Spleen (tissue), 11 donors: ENCODE data around the gene ELOA. TPM values are rescaled to one million over a fixed set of nuclear protein-coding genes. Genes with fewer than 3 reads are reported as not detected.
A peak's percentile ranks its signal among the peaks of the same experiment; 100 is the strongest.

Source experiments
- DNase-seq: peaks from one replicate; pipeline ENCODE4 v3.0.0-alpha.2; 2020
- H3K27ac ChIP-seq, 8 donors: fragments of 200-600 bp; sonication (generic) in 7 of 8; 1 replicate in 4 of 8; 2 replicates in 4 of 8; pipeline versions ENCODE4 v1.5.0 to v1.8.0; 2016 to 2021; ENCODE audit warnings: inconsistent platforms in 4 of 8, mild to moderate bottlenecking in 4 of 8, moderate library complexity in 1 of 8
- H3K27me3 ChIP-seq, 7 donors: fragments of 200-600 bp; sonication (generic) in 6 of 7; replicated peaks in 1 of 7; 1 replicate in 4 of 7; 2 replicates in 3 of 7; pipeline versions ENCODE4 v1.5.0 to v1.8.0; 2016 to 2021; ENCODE audit warnings: inconsistent platforms in 3 of 7, mild to moderate bottlenecking in 1 of 7
- H3K36me3 ChIP-seq, 6 donors: fragments of 200-600 bp; sonication (generic) in 5 of 6; 1 replicate in 4 of 6; 2 replicates in 2 of 6; pipeline versions ENCODE4 v1.5.0 to v1.8.0; 2016 to 2021; ENCODE audit warnings: inconsistent platforms in 2 of 6
- H3K4me1 ChIP-seq, 6 donors: fragments of 200-600 bp; sonication (generic) in 5 of 6; 1 replicate in 3 of 6; 2 replicates in 3 of 6; pipeline versions ENCODE4 v1.5.0 to v1.8.0; 2016 to 2021; ENCODE audit warnings: inconsistent platforms in 3 of 6
- H3K4me3 ChIP-seq, 8 donors: fragments of 200-600 bp; sonication (generic) in 7 of 8; 1 replicate in 4 of 8; 2 replicates in 4 of 8; pipeline versions ENCODE4 v1.5.0 to v1.8.0; 2016 to 2021; ENCODE audit warnings: inconsistent platforms in 4 of 8, mild to moderate bottlenecking in 4 of 8, moderate library complexity in 2 of 8
- H3K9me3 ChIP-seq, 8 donors: fragments of 200-600 bp; sonication (generic) in 7 of 8; 1 replicate in 4 of 8; 2 replicates in 4 of 8; pipeline versions ENCODE4 v1.5.0 to v1.8.0; 2016 to 2021; ENCODE audit warnings: inconsistent platforms in 4 of 8
- POLR2A ChIP-seq, 3 donors: fragments of 450-650 bp; IDR thresholded peaks; one replicate each; pipeline ENCODE4 v1.5.1; 2017; ENCODE audit warnings: antibody characterized with exemption in 3 of 3, mild to moderate bottlenecking in 1 of 3
- POLR2AphosphoS5 ChIP-seq, 3 donors: sonication (generic); formaldehyde crosslinking; IDR thresholded peaks; one replicate each; pipeline ENCODE4 v1.5.1; 2017; ENCODE audit warnings: antibody characterized with exemption in 3 of 3
- WGBS, 5 donors: extraction: QIAGEN DNeasy Blood & Tissue Kit in 3 of 5; methylation state at CpG; one replicate each; pipeline versions ENCODE4 v1.1.5 to v1.1.7; 2013 to 2018; 5-methylcytosine and 5-hydroxymethylcytosine counted together
- intact Hi-C: fragments of 100-400 bp; cut with DNase I; formaldehyde crosslinking; loops from one replicate; pipeline ENCODE4 v1.15.0; 2023; ENCODE audit warnings: low total_unique reads
- polyA plus RNA-seq, 3 donors: library from polyadenylated mRNA; stranded (reverse); fragments of 200-250 nt; gene quantifications; one replicate each; pipeline ENCODE4 v1.2.1, GENCODE V29; 2013
- total RNA-seq, 7 donors: library from RNA; depleted of rRNA in 3 of 7; stranded (reverse); fragments of >200 nt in 3 of 7; fragmentation: NEBNext Ultra II Directional in 4 of 7; extraction: Animal tissue kit (Norgen Biotek cat#: 25700) in 4 of 7; gene quantifications; one replicate each; pipeline versions ENCODE4 v1.1.0 to v1.2.1, GENCODE V29; 2016 to 2021
- TF ChIP-seq, protein P1 (sequence below), 11 experiments: fragments of 200-600 bp in 7 of 11; fragments of 450-650 bp in 4 of 11; sonication (generic) in 4 of 11; IDR thresholded peaks in 8 of 11; conservative IDR thresholded peaks in 3 of 11; 1 replicate in 7 of 11; 2 replicates in 4 of 11; pipeline versions ENCODE4 v1.4.0 to v1.8.0; 2016 to 2021; ENCODE audit warnings: antibody characterized with exemption in 11 of 11, inconsistent platforms in 4 of 11, mild to moderate bottlenecking in 1 of 11
- donor health status: healthy with polysubstance abuse.
- donor health status: DM: no; HTN: no; CAD: no; lungs with moderate emphysema.
- donor health status: DM: no; HTN: no; CAD: no.
- donor health status: Bipolar disorder and iron deficiency.
- donor health status: healthy.
- donor health status: DM: no; HTN: no; CAD: no.
- donor health status: DM: yes; HTN: yes; CAD: no.

The ELOA gene
- total and polyA plus RNA-seq, 10 donors, result 7.9 to 38.0 (median 32.3) TPM

DNA sequence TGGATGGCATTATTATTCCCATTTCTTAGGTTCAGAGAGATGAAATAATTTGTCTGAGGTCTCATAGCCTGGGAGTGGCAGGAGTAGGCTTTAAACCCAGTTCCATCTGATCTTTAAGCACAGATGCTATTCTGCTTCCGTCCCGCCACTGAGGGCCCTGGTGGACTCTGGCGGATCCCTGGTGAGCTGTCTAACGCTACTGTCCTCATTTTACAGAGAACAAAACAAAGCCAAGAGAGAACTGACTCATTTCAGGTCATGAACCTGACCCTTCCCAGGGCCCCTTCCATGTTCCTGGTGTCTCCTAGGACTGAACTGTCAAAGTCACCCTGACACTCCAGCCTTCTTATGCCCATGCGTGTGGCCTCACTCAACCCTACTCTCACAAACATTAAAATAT, 60.4 kb downstream of the ELOA start:
- H3K4me3 ChIP-seq, result no peak overlapping the region
- no peaks in the 10 kb centered on the region for H3K27me3 ChIP-seq
- intact Hi-C loops, result no loop called here
- H3K4me1 ChIP-seq, result peaks cover 5 to 55% (median 32%) of the 10 kb centered on the region in 6 donors
- H3K36me3 ChIP-seq, result peaks cover 0 to 64% (median 16%) of the 10 kb centered on the region in 6 donors
- peak; percentile 41 for DNase-seq
- WGBS, 5 donors, result 92 to 95% (median 95%) methylated on average over 5 of the region's 5 CpGs
- no peaks in the 10 kb centered on the region for H3K9me3 ChIP-seq
- H3K27ac ChIP-seq, result peak overlapping the region in 2 of 8 donors; percentile 30 to 59
- TF ChIP-seq POLR2A (IDR thresholded peaks at IDR 0.05), result no peak
- no peak for TF ChIP-seq POLR2AphosphoS5 (IDR thresholded peaks at IDR 0.05)
- TF ChIP-seq, protein P1, sequence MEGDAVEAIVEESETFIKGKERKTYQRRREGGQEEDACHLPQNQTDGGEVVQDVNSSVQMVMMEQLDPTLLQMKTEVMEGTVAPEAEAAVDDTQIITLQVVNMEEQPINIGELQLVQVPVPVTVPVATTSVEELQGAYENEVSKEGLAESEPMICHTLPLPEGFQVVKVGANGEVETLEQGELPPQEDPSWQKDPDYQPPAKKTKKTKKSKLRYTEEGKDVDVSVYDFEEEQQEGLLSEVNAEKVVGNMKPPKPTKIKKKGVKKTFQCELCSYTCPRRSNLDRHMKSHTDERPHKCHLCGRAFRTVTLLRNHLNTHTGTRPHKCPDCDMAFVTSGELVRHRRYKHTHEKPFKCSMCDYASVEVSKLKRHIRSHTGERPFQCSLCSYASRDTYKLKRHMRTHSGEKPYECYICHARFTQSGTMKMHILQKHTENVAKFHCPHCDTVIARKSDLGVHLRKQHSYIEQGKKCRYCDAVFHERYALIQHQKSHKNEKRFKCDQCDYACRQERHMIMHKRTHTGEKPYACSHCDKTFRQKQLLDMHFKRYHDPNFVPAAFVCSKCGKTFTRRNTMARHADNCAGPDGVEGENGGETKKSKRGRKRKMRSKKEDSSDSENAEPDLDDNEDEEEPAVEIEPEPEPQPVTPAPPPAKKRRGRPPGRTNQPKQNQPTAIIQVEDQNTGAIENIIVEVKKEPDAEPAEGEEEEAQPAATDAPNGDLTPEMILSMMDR (IDR thresholded peaks at IDR 0.05 in 8 of 11, conservative IDR thresholded peaks at IDR 0.05 in 3 of 11), result no peak

DNA sequence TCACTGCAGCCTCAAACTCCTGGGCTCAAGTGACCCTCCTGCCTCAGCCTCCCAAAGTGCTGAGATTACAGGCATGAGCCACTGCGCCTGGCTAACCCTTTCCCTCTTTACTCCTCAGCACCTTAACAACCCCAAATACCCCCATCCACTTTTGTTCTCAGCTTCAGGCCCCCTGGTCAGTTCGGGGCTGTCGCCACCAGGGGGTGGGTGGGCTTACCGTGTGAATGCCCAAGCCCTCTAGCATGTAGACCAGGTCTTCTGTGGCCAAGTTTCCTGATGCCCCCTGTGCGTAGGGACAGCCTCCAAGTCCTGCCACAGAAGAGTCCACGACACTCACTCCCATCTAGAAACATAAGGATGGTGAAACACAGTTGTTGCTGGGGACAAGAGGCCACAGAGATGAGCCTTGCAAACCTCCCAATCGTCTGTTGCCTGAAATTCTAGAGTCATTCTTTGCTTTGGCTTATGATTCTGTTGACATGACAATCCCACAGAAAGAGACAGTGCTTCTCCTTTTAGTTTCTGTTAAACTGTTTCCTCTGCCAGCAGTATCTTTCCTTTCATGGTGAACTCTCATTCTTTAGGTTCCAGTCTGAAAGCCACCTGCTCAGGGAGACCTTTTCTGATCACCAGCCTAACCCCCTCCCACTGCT, 61.0 kb downstream of the ELOA start:
- H3K36me3 ChIP-seq, result peaks cover 0 to 60% (median 16%) of the 10 kb centered on the region in 6 donors
- DNase-seq, result peak; percentile 70
- TF ChIP-seq, protein P1 (IDR thresholded peaks at IDR 0.05 in 8 of 11, conservative IDR thresholded peaks at IDR 0.05 in 3 of 11), result no peak
- TF ChIP-seq POLR2A (IDR thresholded peaks at IDR 0.05), result no peak
- TF ChIP-seq POLR2AphosphoS5 (IDR thresholded peaks at IDR 0.05), result no peak
- no peak overlapping the region for H3K4me3 ChIP-seq
- H3K27ac ChIP-seq, result peak overlapping the region in 4 of 8 donors; percentile 18 to 59 (median 32)
- intact Hi-C loops, result no loop called here
- no peaks in the 10 kb centered on the region for H3K9me3 ChIP-seq
- H3K4me1 ChIP-seq, result peaks cover 5 to 52% (median 26%) of the 10 kb centered on the region in 6 donors
- 71 to 84% (median 79%) methylated on average over 7 of the region's 7 CpGs for WGBS, 5 donors
- no peaks in the 10 kb centered on the region for H3K27me3 ChIP-seq

- peaks cover 5 to 52% (median 26%) of the 10 kb centered on the region in 6 donors for H3K4me1 ChIP-seq
- WGBS, 5 donors, result 94 to 100% (median 97%) methylated on average over 2 of the region's 2 CpGs
- H3K27ac ChIP-seq, result no peak overlapping the region
- no peaks in the 10 kb centered on the region for H3K9me3 ChIP-seq
- no peaks in the 10 kb centered on the region for H3K27me3 ChIP-seq
- H3K36me3 ChIP-seq, result peaks cover 0 to 60% (median 16%) of the 10 kb centered on the region in 6 donors
- intact Hi-C loops, result no loop called here
- TF ChIP-seq POLR2AphosphoS5 (IDR thresholded peaks at IDR 0.05) (no peak), POLR2A (IDR thresholded peaks at IDR 0.05) (no peak)
- TF ChIP-seq, protein P1 (IDR thresholded peaks at IDR 0.05 in 8 of 11, conservative IDR thresholded peaks at IDR 0.05 in 3 of 11), result no peak
- H3K4me3 ChIP-seq, result no peak overlapping the region
- peak; percentile 46 for DNase-seq
Measured at GRCh38 chr1:23805025-23805424, 61.8 kb downstream of the ELOA start.

GRCh38 chr1:23806280-23806679, 63.0 kb downstream of the ELOA start:
- TF ChIP-seq POLR2A (IDR thresholded peaks at IDR 0.05) (no peak), POLR2AphosphoS5 (IDR thresholded peaks at IDR 0.05) (no peak)
- TF ChIP-seq, protein P1 (IDR thresholded peaks at IDR 0.05 in 8 of 11, conservative IDR thresholded peaks at IDR 0.05 in 3 of 11), result no peak
- no peak overlapping the region for H3K4me3 ChIP-seq
- H3K36me3 ChIP-seq, result peaks cover 0 to 67% (median 16%) of the 10 kb centered on the region in 6 donors
- peak; percentile 57 for DNase-seq
- no peaks in the 10 kb centered on the region for H3K9me3 ChIP-seq
- 73 to 84% (median 83%) methylated on average over 6 of the region's 6 CpGs for WGBS, 5 donors
- no peak overlapping the region for H3K27ac ChIP-seq
- intact Hi-C loops, result no loop called here
- H3K4me1 ChIP-seq, result peaks cover 4 to 57% (median 32%) of the 10 kb centered on the region in 6 donors
- H3K27me3 ChIP-seq, result no peaks in the 10 kb centered on the region
